Measurements from ENCODE around the gene MXRA7.
"Not testable (repeated sequence)": the region's sequence is repeated elsewhere in the genome, so short reads cannot be mapped to it uniquely, and the experiment has no call there.

The MXRA7 gene

GRCh38 chr17:76726231-76726775 is 15.5 kb upstream of the MXRA7 start, which contains the start of gene JMJD6:
JMJD6 (minus strand) TSS chr17:76726606; CDS start chr17:76726475, 131 bp downstream.
- peak; percentile 94 for DNase-seq (ENCODE audit: low read depth)
- H3K4me3 ChIP-seq (ENCODE audit: control insufficient read depth, low read depth, low read length), result peak within 1 kb of the TSS; percentile 85
- no peak for TF ChIP-seq CTCF (conservative IDR thresholded peaks at IDR 0.05; ENCODE audit: control insufficient read depth, insufficient read depth, low read depth, low read length)

GRCh38 chr17:76725580-76726230 is 14.9 kb upstream of the MXRA7 start:
- no peak for TF ChIP-seq CTCF (conservative IDR thresholded peaks at IDR 0.05; ENCODE audit: control insufficient read depth, insufficient read depth, low read depth, low read length)
- peak overlapping the region; percentile 85 for H3K4me3 ChIP-seq (ENCODE audit: control insufficient read depth, low read depth, low read length)
- DNase-seq (ENCODE audit: low read depth), result no peak

GRCh38 chr17:76723812-76724211 is 13.0 kb upstream of the MXRA7 start:
- no peak for DNase-seq (ENCODE audit: low read depth)
- H3K4me3 ChIP-seq (ENCODE audit: control insufficient read depth, low read depth, low read length), result no peak overlapping the region
- no peak for TF ChIP-seq CTCF (conservative IDR thresholded peaks at IDR 0.05; ENCODE audit: control insufficient read depth, insufficient read depth, low read depth, low read length)

GRCh38 chr17:76722977-76723376 is 12.2 kb upstream of the MXRA7 start:
- not testable (repeated sequence) for DNase-seq (ENCODE audit: low read depth)

GRCh38 chr17:76722279-76722678 is 11.5 kb upstream of the MXRA7 start:
- no peak overlapping the region for H3K4me3 ChIP-seq (ENCODE audit: control insufficient read depth, low read depth, low read length)
- TF ChIP-seq CTCF (conservative IDR thresholded peaks at IDR 0.05; ENCODE audit: control insufficient read depth, insufficient read depth, low read depth, low read length), result no peak
- DNase-seq (ENCODE audit: low read depth), result no peak

More at GRCh38 chr17:76722977-76723376, 12.2 kb upstream of the MXRA7 start:
- not testable (repeated sequence) for H3K4me3 ChIP-seq (ENCODE audit: control insufficient read depth, low read depth, low read length)

GRCh38 chr17:76721463-76721862 is 10.7 kb upstream of the MXRA7 start:
- DNase-seq (ENCODE audit: low read depth), result no peak
- no peak overlapping the region for H3K4me3 ChIP-seq (ENCODE audit: control insufficient read depth, low read depth, low read length)
- TF ChIP-seq CTCF (conservative IDR thresholded peaks at IDR 0.05; ENCODE audit: control insufficient read depth, insufficient read depth, low read depth, low read length), result no peak

GRCh38 chr17:76720941-76721340 is 10.2 kb upstream of the MXRA7 start:
- H3K4me3 ChIP-seq (ENCODE audit: control insufficient read depth, low read depth, low read length), result no peak overlapping the region
- TF ChIP-seq CTCF (conservative IDR thresholded peaks at IDR 0.05; ENCODE audit: control insufficient read depth, insufficient read depth, low read depth, low read length), result no peak
- no peak for DNase-seq (ENCODE audit: low read depth)

Data from fibroblast of mammary gland (primary cell).